Upper lobe of left lung (tissue), 4 donors: ENCODE data around the gene PGBD5.

Source experiments
- POLR2AphosphoS5 ChIP-seq, 2 donors: sonication (generic); formaldehyde crosslinking; IDR thresholded peaks; one replicate each; pipeline ENCODE4 v1.5.1; 2017; ENCODE audit warnings: antibody characterized with exemption in 2 of 2
- TF ChIP-seq, protein P1 (sequence below), 6 experiments: fragments of 450-650 bp in 4 of 6; fragments of 200-600 bp in 2 of 6; sonication (generic) in 2 of 6; IDR thresholded peaks; one replicate each; pipeline ENCODE4 v1.5.1; 2016 to 2019; ENCODE audit warnings: antibody characterized with exemption in 6 of 6

DNA sequence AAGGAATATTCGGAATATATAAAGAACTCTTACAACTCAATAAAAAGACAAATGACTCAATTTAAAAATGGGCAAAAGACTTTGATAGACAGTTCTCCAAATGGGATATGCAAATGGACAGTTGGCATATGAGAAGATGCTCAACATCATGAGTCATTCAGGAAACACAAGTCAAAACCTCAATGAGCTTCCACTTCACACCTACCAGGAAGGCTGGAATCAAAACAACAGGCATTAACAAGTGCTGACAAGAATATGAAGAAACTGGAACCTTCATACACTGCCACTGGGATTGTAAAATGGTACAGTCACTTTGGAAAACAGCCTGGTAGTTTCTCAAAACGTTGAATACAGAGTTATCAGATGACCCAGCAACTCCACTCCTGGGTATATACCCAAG lies 17.2 kb downstream of the PGBD5 start:
- no peak for TF ChIP-seq POLR2AphosphoS5 (IDR thresholded peaks at IDR 0.05)
- TF ChIP-seq, protein P1, sequence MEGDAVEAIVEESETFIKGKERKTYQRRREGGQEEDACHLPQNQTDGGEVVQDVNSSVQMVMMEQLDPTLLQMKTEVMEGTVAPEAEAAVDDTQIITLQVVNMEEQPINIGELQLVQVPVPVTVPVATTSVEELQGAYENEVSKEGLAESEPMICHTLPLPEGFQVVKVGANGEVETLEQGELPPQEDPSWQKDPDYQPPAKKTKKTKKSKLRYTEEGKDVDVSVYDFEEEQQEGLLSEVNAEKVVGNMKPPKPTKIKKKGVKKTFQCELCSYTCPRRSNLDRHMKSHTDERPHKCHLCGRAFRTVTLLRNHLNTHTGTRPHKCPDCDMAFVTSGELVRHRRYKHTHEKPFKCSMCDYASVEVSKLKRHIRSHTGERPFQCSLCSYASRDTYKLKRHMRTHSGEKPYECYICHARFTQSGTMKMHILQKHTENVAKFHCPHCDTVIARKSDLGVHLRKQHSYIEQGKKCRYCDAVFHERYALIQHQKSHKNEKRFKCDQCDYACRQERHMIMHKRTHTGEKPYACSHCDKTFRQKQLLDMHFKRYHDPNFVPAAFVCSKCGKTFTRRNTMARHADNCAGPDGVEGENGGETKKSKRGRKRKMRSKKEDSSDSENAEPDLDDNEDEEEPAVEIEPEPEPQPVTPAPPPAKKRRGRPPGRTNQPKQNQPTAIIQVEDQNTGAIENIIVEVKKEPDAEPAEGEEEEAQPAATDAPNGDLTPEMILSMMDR (IDR thresholded peaks at IDR 0.05), result no peak
